Measurements from ENCODE around the gene TBC1D7.

TBC1D7 gene

GRCh38 chr6:13318821-13319220 is 9.5 kb downstream of the TBC1D7 start:
- no peak for DNase-seq (ENCODE audit: low read depth)

- DNase-seq (ENCODE audit: low read depth): no peak
Measured at GRCh38 chr6:13315896-13316295, 12.4 kb downstream of the TBC1D7 start.

- no peak for DNase-seq (ENCODE audit: low read depth)
Measured at GRCh38 chr6:13314806-13315205, 13.5 kb downstream of the TBC1D7 start.

- DNase-seq (ENCODE audit: low read depth): no peak
Measured at GRCh38 chr6:13311155-13311554, 17.2 kb downstream of the TBC1D7 start.

- DNase-seq (ENCODE audit: low read depth): no peak
Measured at GRCh38 chr6:13308332-13308731, 20.0 kb downstream of the TBC1D7 start.

DNA sequence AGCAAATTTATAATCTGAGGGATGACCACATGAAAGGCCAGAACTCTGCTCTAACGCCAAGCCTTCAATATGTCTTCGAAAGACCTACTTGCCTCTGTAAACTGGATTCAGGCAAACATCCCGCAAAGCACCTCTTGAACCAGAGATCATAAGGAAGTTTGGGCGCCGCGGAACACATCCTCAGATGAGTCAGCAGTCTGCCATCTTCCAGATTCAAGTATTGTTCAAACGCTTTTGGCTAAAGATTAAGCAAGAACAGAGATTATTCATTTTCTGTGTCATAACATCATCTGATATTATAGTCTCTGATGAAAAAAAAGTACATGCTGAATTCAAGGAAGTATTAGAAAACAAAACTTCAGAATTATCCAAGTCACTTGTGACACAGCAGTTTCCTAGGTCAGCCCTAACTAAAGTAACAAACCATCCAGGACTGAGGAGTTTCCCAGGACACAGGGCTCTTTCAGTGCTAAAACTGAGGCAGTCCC is 20.8 kb downstream of the TBC1D7 start:
- DNase-seq (ENCODE audit: low read depth): no peak

DNA sequence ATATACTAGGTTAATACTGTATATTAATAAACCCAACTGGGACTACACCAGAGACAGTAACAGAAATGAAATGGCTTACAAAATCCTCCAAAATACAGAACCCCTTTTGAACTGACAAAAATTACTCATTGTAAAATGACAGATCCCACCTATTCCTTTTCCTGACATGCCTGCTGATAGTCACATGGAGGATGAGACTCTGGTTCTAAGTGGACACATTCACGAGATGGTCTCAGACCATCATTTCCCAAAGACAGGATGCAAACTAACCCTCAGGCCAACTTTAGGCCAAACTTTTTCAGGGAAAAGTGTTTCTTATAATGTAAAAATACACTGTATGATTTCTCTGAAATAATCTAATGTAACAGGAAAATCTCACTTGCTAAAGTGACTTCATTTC is 22.5 kb downstream of the TBC1D7 start:
- no peak for DNase-seq (ENCODE audit: low read depth)

DNA sequence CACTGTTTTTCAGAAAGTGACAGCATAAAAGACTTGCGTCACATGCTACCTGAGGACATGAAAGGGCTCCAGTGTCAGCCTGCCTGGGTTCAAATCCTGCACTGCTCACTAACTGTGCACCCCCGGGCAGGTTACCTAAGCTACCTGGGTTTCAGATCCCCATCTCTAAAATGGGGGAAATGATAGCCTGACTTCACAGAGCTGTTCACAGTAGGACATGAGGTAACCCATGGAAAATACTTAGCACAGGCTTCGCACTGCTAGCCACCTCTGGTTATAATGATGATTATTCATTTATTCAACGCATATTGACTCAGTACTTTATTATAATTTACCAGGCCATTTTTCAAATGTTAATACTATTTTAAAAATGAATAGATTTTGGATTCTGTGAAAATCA is 23.0 kb downstream of the TBC1D7 start:
- no peak for DNase-seq (ENCODE audit: low read depth)

DNA sequence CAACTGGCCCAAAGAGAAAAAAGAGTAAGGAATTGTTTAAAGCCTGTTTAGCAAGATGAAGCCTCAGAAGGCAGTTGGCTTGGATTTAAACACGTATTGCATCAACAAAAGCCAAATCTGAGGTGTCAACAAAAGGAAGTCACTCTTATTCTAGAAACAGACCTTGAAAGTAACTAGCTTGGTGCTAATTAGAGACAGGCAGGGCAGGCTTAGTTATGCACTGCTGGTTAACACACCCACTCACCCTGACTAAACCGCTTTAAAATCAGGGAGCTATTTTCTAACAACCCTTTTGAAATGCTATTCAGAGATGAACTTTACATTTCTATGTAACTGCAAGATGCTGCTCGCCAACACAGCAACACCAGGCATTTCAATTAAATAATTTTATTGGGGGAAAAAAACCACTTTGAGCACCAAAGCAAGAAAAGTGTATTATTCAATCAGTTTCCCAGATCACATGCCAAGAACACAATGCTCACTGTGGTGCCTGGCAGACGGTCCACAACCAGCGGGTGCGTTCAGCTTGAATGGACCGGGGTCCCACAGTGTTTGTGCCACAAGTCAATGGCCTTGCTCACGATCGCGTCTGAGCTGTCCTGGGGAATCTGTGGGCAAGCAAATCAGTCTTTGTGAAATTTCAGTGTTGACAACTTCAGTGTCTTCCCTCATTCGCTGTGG is 23.6 kb downstream of the TBC1D7 start:
- no peak for DNase-seq (ENCODE audit: low read depth)

DNA sequence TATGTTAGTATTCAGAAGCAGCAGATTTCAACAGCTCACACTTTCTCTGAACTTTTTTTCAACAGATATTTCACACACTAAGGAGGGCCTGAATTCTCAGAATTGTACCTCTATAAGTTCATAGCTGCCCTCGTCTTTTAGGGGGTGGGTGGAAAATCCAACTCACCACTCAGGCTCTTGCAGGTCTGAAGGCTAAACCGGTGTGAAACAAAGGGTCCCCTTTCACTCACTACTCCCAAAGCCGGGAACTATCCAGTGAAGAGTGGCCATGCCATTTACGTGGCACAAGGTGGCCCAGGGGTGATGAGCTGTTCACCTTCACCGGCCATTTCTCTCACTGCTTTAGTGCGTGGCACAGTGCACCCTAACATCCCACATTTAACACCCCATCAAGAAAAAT is 24.2 kb downstream of the TBC1D7 start:
- no peak for DNase-seq (ENCODE audit: low read depth)

DNA sequence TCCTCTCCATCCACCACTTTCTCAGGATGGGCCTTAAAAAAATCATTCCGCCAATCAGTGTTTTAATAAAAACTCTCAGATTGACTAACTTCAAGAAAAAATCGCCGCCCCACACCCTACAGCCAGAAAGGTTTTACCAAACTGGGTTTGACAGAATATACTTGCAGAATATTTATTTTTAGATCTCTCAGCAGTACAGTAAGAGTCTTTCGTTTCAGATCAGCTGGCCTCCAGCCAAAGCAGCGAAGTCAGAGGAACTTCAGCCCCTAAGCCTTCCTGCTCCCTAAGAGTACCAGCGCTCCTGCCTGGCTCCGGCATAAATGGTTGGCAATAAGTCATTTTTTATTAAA is 24.7 kb downstream of the TBC1D7 start:
- no peak for DNase-seq (ENCODE audit: low read depth)

- DNase-seq (ENCODE audit: low read depth): peak; percentile 98
Measured at GRCh38 chr6:13302751-13303667, 25.3 kb downstream of the TBC1D7 start.

DNA sequence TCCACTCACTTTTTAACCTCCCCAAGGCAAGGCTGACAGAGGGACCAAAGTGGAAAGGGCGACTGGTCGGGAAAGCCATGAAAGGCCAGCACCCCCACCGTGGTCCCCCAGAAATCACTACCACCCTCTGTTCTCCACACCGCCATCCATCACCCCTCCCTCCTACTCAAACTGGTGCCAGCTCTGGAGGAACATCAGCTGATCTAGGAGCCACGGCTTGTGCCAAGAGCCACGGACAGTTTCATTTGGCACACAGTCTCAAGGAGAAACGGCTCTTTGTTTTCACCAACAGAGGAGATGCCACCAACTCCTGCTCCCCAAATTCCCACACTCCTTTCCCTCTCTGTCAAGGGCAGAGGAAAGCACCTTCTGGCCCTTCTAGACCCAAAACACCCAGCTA is 26.0 kb downstream of the TBC1D7 start:
- DNase-seq (ENCODE audit: low read depth): no peak

GRCh38 chr6:13300643-13301590 is 27.4 kb downstream of the TBC1D7 start:
- no peak for DNase-seq (ENCODE audit: low read depth)

DNA sequence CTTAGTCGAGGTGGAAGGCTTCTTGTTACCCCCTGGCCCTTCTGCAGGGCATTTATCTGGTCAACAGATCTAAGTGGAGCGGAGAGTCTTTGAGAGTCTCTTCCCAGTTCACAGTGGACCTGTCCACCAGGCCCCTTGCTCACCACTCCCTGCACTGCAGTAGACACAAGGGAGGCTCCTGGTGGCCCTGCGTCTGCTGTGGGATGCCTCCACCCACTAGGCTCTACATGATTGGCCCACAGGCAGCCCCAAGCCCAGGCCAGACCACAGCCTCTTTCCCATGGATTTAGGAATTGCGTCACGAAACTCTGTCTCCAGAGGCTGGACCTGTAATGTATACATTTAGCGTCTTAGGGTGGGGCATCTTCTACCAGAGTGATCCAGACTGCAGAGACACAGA is 28.4 kb downstream of the TBC1D7 start:
- DNase-seq (ENCODE audit: low read depth): no peak

GRCh38 chr6:13299403-13299821 is 28.9 kb downstream of the TBC1D7 start:
- DNase-seq (ENCODE audit: low read depth): no peak

- no peak for DNase-seq (ENCODE audit: low read depth)
Measured at GRCh38 chr6:13298446-13298845, 29.9 kb downstream of the TBC1D7 start.

- DNase-seq (ENCODE audit: low read depth): no peak
Measured at GRCh38 chr6:13297391-13297790, 30.9 kb downstream of the TBC1D7 start.

DNA sequence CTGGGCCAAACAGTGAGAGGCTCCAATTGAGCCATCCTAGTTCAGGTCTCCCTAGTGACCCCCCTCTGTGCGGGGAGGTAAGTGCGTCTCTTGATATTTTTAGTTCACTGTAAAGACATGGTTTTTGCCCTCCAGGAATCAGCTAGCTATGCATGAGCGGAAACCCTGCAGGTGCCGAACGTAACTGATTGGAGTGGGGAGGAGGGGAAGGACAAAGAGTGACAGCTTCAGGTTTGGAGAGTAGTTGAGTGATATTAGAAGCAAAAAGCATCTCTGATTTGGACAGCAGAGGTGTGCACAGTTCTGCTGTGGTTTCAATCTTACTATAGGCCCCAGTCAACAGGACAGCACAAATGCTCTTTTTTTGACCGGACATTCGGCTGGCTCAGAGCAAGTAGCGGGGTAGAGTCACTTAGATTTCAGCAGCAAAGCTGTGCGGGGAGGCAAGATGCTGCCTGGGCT is 31.8 kb downstream of the TBC1D7 start:
- no peak for DNase-seq (ENCODE audit: low read depth)

DNA sequence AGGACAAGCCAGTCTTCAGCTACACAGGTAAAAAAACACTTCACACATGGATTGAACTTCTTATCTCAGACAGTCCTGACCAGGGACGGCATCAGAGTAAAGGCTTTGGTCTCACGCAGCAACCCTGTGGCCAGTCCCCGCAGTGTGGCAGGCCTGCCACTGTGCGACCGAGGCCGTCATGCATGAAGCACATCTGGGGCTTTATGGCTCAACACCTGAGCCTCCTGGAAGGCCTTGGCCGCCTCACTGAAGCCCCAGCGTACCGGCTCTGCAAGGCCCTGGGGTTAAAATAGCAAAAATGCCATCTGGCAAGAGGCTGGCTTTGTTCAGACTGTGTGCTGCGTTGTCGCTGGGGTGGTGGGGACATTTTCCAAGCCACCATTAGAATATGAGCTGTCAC is 32.8 kb downstream of the TBC1D7 start:
- DNase-seq (ENCODE audit: low read depth): no peak

- no peak for DNase-seq (ENCODE audit: low read depth)
Measured at GRCh38 chr6:13294499-13295069, 33.8 kb downstream of the TBC1D7 start.

DNA sequence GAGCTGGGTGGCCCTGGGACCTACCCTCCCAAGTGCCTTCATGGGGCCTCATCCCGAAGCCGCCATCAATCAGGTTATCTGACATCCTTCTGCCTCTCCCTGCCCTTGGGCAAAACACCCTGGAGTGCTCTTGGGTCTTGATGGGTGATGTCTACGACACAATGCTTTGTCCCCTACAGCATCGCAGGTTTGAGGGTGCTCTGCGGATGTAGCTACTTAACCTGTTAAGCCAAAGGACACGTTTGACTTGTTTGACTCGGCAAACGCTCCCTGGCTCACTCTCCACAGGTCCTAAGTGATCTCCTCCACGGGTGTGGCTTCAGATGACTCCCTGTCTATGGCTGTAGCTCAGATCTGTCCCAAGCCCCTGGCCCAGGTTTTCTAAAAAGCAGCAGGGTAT is 35.6 kb downstream of the TBC1D7 start:
- no peak for DNase-seq (ENCODE audit: low read depth)

All from HS-27A (cell line).